ENCODE results near the gene ZSCAN20.

DNA sequence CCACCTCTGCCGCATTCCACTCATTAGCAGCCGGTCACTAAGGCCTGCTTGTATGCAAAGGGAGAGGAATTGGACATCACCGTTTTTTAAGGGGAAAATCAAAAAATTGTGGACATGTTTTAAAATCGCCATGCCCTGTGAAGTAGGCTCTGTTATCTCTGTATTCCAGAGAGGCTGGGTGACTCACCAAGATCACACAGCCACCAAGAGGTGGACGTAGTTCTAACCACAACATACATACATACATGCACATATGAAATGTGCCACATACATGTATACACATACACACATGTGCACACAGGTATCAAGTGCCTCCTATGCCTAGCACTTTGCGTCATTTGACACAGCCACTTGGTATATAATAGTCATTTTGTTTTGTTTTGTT lies 16.0 kb upstream of the ZSCAN20 start:
- TF ChIP-seq, protein P1, sequence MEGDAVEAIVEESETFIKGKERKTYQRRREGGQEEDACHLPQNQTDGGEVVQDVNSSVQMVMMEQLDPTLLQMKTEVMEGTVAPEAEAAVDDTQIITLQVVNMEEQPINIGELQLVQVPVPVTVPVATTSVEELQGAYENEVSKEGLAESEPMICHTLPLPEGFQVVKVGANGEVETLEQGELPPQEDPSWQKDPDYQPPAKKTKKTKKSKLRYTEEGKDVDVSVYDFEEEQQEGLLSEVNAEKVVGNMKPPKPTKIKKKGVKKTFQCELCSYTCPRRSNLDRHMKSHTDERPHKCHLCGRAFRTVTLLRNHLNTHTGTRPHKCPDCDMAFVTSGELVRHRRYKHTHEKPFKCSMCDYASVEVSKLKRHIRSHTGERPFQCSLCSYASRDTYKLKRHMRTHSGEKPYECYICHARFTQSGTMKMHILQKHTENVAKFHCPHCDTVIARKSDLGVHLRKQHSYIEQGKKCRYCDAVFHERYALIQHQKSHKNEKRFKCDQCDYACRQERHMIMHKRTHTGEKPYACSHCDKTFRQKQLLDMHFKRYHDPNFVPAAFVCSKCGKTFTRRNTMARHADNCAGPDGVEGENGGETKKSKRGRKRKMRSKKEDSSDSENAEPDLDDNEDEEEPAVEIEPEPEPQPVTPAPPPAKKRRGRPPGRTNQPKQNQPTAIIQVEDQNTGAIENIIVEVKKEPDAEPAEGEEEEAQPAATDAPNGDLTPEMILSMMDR (IDR thresholded peaks at IDR 0.05) = no peak
- TF ChIP-seq ZFX (IDR thresholded peaks at IDR 0.05; ENCODE audit: borderline replicate concordance) = no peak

Measured in 22Rv1 (cell line).